CD14-positive monocyte (primary cell): ENCODE measurements around the gene CAMSAP3. TPM values are rescaled to one million over a fixed set of nuclear protein-coding genes. Genes with fewer than 3 reads are reported as not detected.

Experiments used
- DNase-seq, 3 donors: peaks; one replicate each; pipeline ENCODE4 v3.0.0-alpha.2; 2011 to 2022
- H2AFZ ChIP-seq: 2 replicates; pipeline ENCODE4 v1.6.0; 2012; ENCODE audit warnings: mild to moderate bottlenecking, low read depth, low read length, inconsistent platforms; ENCODE audit not compliant: insufficient read depth, poor library complexity, severe bottlenecking
- H3K27ac ChIP-seq, 2 donors: 1 replicate in 1 of 2; 2 replicates in 1 of 2; pipeline ENCODE4 v1.5.1; 2012 to 2013; ENCODE audit warnings: low read length in 2 of 2, control low read depth in 1 of 2, inconsistent platforms in 1 of 2, low read depth in 1 of 2, mild to moderate bottlenecking in 1 of 2
- H3K27me3 ChIP-seq, 2 donors: one replicate each; pipeline versions ENCODE4 v1.6.0 to v1.6.1; 2011 to 2013; ENCODE audit warnings: low read length in 2 of 2; ENCODE audit not compliant: control insufficient read depth in 2 of 2, insufficient read depth in 2 of 2
- H3K36me3 ChIP-seq, 2 donors: replicated peaks in 1 of 2; 1 replicate in 1 of 2; 2 replicates in 1 of 2; pipeline versions ENCODE4 v1.5.1 to v1.6.1; 2012 to 2013; ENCODE audit warnings: low read length in 2 of 2, control low read depth in 1 of 2, inconsistent platforms in 1 of 2, mild to moderate bottlenecking in 1 of 2; ENCODE audit not compliant: insufficient read depth in 2 of 2, control insufficient read depth in 1 of 2
- H3K4me1 ChIP-seq, 2 donors: 1 replicate in 1 of 2; 2 replicates in 1 of 2; pipeline versions ENCODE4 v1.5.1 to v1.6.1; 2012 to 2013; ENCODE audit warnings: low read length in 2 of 2, control low read depth in 1 of 2, inconsistent platforms in 1 of 2, mild to moderate bottlenecking in 1 of 2, moderate library complexity in 1 of 2; ENCODE audit not compliant: insufficient read depth in 2 of 2, control insufficient read depth in 1 of 2
- H3K4me2 ChIP-seq: replicated peaks from 2 replicates; pipeline ENCODE3; 2012; ENCODE audit warnings: low read length, moderate library complexity, mild to moderate bottlenecking; ENCODE audit not compliant: poor library complexity, severe bottlenecking; ENCODE audit errors: extremely low read depth
- H3K4me3 ChIP-seq, 3 experiments: fragments of 200-600 bp in 1 of 3; sonication (generic) in 1 of 3; replicated peaks in 1 of 3; 1 replicate in 2 of 3; 2 replicates in 1 of 3; pipeline ENCODE4 v1.5.1; 2011 to 2013; ENCODE audit warnings: low read length in 3 of 3, mild to moderate bottlenecking in 3 of 3, control low read depth in 2 of 3, low read depth in 2 of 3, inconsistent platforms in 1 of 3, moderate library complexity in 1 of 3
- H3K79me2 ChIP-seq: 2 replicates; pipeline ENCODE4 v1.6.0; 2012; ENCODE audit warnings: mild to moderate bottlenecking, control low read depth, inconsistent platforms, low read length, moderate library complexity; ENCODE audit not compliant: insufficient read depth
- H3K9ac ChIP-seq: 2 replicates; pipeline ENCODE4 v1.6.0; 2017; ENCODE audit warnings: low read length, mild to moderate bottlenecking; ENCODE audit not compliant: insufficient read depth, poor library complexity, severe bottlenecking
- H3K9me3 ChIP-seq, 2 donors: replicated peaks in 1 of 2; 1 replicate in 1 of 2; 2 replicates in 1 of 2; pipeline versions ENCODE4 v1.5.1 to v1.6.1; 2012 to 2013; ENCODE audit warnings: low read length in 2 of 2, control low read depth in 1 of 2; ENCODE audit not compliant: control insufficient read depth in 1 of 2, insufficient read depth in 1 of 2
- H4K20me1 ChIP-seq: 2 replicates; pipeline ENCODE4 v1.6.0; 2012; ENCODE audit warnings: mild to moderate bottlenecking, low read length, control low read depth, moderate library complexity; ENCODE audit not compliant: insufficient read depth
- H3K27ac Mint-ChIP-seq, 7 donors: one replicate each; pipeline ENCODE4 v1.8.0; 2020; ENCODE audit warnings: mild to moderate bottlenecking in 7 of 7, mixed read lengths in 7 of 7, moderate library complexity in 6 of 7, inconsistent platforms in 2 of 7
- H3K27me3 Mint-ChIP-seq, 3 donors: one replicate each; pipeline ENCODE4 v1.8.0; 2021 to 2022; ENCODE audit warnings: low read depth in 3 of 3, mild to moderate bottlenecking in 3 of 3, mixed read lengths in 3 of 3, moderate library complexity in 3 of 3, inconsistent platforms in 1 of 3
- H3K36me3 Mint-ChIP-seq, 2 donors: one replicate each; pipeline ENCODE4 v1.8.0; 2020; ENCODE audit warnings: mixed read lengths in 2 of 2, inconsistent platforms in 1 of 2, mild to moderate bottlenecking in 1 of 2
- H3K4me1 Mint-ChIP-seq: one replicate; pipeline ENCODE4 v1.8.0; 2020; ENCODE audit warnings: mild to moderate bottlenecking, mixed read lengths
- H3K4me3 Mint-ChIP-seq, 2 donors: one replicate each; pipeline ENCODE4 v1.8.0; 2020; ENCODE audit warnings: mild to moderate bottlenecking in 2 of 2, mixed read lengths in 2 of 2, moderate library complexity in 1 of 2
- H3K9me3 Mint-ChIP-seq, 7 donors: one replicate each; pipeline ENCODE4 v1.8.0; 2020 to 2022; ENCODE audit warnings: mixed read lengths in 7 of 7, mild to moderate bottlenecking in 6 of 7, moderate library complexity in 6 of 7, inconsistent platforms in 2 of 7
- WGBS: methylation state at CpG from one replicate; pipeline ENCODE4 v1.1.5; 2013; ENCODE audit warnings: missing lambda C conversion rate; ENCODE audit not compliant: insufficient coverage; 5-methylcytosine and 5-hydroxymethylcytosine counted together
- intact Hi-C, 2 donors: fragments of 100-400 bp; cut with micrococcal nuclease; formaldehyde crosslinking; loops; one replicate each; pipeline versions ENCODE4 v1.15.0 to v1.15.1; 2023
- polyA plus RNA-seq, 3 donors: library from polyadenylated mRNA; depleted of rRNA in 1 of 3; unstranded in 2 of 3; stranded (reverse) in 1 of 3; fragments of 300-500 nt in 2 of 3; fragments of >200 nt in 1 of 3; fragmentation: Illumina TruSeq in 2 of 3; gene quantifications; 1 replicate in 2 of 3; 2 replicates in 1 of 3; pipeline ENCODE4 v1.2.3, GENCODE V29; 2012 to 2021
- TF ChIP-seq, protein P1 (sequence below): fragments of 200-600 bp; IDR thresholded peaks from one replicate; pipeline ENCODE4 v1.8.0; 2022; ENCODE audit warnings: antibody characterized with exemption, mild to moderate bottlenecking

Gene CAMSAP3
- polyA plus RNA-seq, 3 donors = 0.05 TPM; not detected in 2

DNA sequence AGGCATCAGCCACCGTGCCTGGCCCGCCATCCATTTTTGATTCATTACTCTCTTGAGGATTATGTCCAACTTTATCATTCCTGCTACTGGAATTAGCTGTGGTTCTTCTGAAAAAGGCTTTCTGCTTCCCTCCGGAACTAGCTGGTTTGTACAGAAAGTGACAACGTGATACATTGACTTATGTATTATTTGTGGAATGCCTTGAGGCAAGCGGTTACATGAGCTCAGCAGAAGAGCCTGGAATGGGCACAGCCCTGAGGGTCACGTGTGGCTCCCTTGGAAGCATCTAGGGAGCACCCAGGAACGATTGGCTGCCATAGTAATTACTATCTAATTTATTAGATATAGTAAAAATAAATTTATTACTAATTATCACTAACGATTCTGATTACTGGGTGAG is 58.7 kb downstream of the CAMSAP3 start:
- no peaks in the 10 kb centered on the region for H4K20me1 ChIP-seq
- peaks cover 0 to 11% (median 2%) of the 10 kb centered on the region in 3 donors for H3K27me3 Mint-ChIP-seq
- H3K36me3 Mint-ChIP-seq = no peaks in the 10 kb centered on the region
- H3K27me3 ChIP-seq = no peaks in the 10 kb centered on the region
- peaks cover 0 to 2% (median 0%) of the 10 kb centered on the region in 7 donors for H3K9me3 Mint-ChIP-seq
- H3K79me2 ChIP-seq = no peaks in the 10 kb centered on the region
- H3K9ac ChIP-seq = no peak overlapping the region
- H3K4me3 ChIP-seq = no peak overlapping the region
- peaks cover 64% of the 10 kb centered on the region for H3K4me1 Mint-ChIP-seq
- H3K4me1 ChIP-seq = peaks cover 72 to 75% of the 10 kb centered on the region in 2 donors
- intact Hi-C loops = loop anchor here in 1 of 2 donors (2.0 to 10.0 kb wide), 2 partner anchors 52 to 110 kb away; no protein-coding TSS in a partner anchor
- no peak for DNase-seq
- TF ChIP-seq, protein P1, sequence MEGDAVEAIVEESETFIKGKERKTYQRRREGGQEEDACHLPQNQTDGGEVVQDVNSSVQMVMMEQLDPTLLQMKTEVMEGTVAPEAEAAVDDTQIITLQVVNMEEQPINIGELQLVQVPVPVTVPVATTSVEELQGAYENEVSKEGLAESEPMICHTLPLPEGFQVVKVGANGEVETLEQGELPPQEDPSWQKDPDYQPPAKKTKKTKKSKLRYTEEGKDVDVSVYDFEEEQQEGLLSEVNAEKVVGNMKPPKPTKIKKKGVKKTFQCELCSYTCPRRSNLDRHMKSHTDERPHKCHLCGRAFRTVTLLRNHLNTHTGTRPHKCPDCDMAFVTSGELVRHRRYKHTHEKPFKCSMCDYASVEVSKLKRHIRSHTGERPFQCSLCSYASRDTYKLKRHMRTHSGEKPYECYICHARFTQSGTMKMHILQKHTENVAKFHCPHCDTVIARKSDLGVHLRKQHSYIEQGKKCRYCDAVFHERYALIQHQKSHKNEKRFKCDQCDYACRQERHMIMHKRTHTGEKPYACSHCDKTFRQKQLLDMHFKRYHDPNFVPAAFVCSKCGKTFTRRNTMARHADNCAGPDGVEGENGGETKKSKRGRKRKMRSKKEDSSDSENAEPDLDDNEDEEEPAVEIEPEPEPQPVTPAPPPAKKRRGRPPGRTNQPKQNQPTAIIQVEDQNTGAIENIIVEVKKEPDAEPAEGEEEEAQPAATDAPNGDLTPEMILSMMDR = no peak
- H3K9me3 ChIP-seq = no peaks in the 10 kb centered on the region
- no peak overlapping the region for H3K4me3 Mint-ChIP-seq
- peak overlapping the region; percentile 99 to 100 for H3K27ac ChIP-seq
- no peak overlapping the region for H2AFZ ChIP-seq
- H3K36me3 ChIP-seq = no peaks in the 10 kb centered on the region
- H3K4me2 ChIP-seq = no peak overlapping the region
- peak overlapping the region; percentile 98 to 100 (median 99) for H3K27ac Mint-ChIP-seq
- 90% methylated on average over 6 of the region's 8 CpGs for WGBS

- intact Hi-C loops = loop anchor here in 1 of 2 donors (2.0 to 10.0 kb wide), 2 partner anchors 51 to 111 kb away; no protein-coding TSS in a partner anchor
- H2AFZ ChIP-seq = no peak overlapping the region
Measured at GRCh38 chr19:7655581-7655980, 59.9 kb downstream of the CAMSAP3 start.

More at GRCh38 chr19:7655581-7655980, 59.9 kb downstream of the CAMSAP3 start:
- Histone ChIP-seq H3K79me2 (no peaks in the 10 kb centered on the region), H3K4me3 (no peak overlapping the region), H4K20me1 (no peaks in the 10 kb centered on the region), H3K36me3 (no peaks in the 10 kb centered on the region), H3K27me3 (no peaks in the 10 kb centered on the region), H3K27ac (peak overlapping the region; percentile 99 to 100), H3K4me2 (no peak overlapping the region), H3K9me3 (no peaks in the 10 kb centered on the region), H3K4me1 (peaks cover 73 to 75% of the 10 kb centered on the region in 2 donors), H3K9ac (peak overlapping the region; percentile 81)
- Mint-ChIP-seq H3K36me3 (no peaks in the 10 kb centered on the region), H3K9me3 (peaks cover 0 to 2% (median 0%) of the 10 kb centered on the region in 7 donors), H3K4me1 (peaks cover 64% of the 10 kb centered on the region), H3K27ac (peak overlapping the region; percentile 98 to 100 (median 99)), H3K27me3 (peaks cover 0 to 10% (median 2%) of the 10 kb centered on the region in 3 donors), H3K4me3 (peak overlapping the region in 1 of 2 donors; percentile 36)
- DNase-seq = peak; percentile 94 to 99 (median 97)
- TF ChIP-seq, protein P1 = no peak
- 4% methylated on average over 5 of the region's 8 CpGs for WGBS
